ENCODE results near the gene MOG.
A peak's percentile ranks its signal among the peaks of the same experiment; 100 is the strongest.

The MOG gene

GRCh38 chr6:29641430-29642148, 15.3 kb upstream of the MOG start:
- no peak overlapping the region for H3K27ac ChIP-seq
- TF ChIP-seq CTCF (conservative IDR thresholded peaks at IDR 0.05), result no peak

GRCh38 chr6:29647927-29648642, 8.8 kb upstream of the MOG start:
- TF ChIP-seq CTCF (conservative IDR thresholded peaks at IDR 0.05), result peak; percentile 84
- H3K27ac ChIP-seq, result no peak overlapping the region

DNA sequence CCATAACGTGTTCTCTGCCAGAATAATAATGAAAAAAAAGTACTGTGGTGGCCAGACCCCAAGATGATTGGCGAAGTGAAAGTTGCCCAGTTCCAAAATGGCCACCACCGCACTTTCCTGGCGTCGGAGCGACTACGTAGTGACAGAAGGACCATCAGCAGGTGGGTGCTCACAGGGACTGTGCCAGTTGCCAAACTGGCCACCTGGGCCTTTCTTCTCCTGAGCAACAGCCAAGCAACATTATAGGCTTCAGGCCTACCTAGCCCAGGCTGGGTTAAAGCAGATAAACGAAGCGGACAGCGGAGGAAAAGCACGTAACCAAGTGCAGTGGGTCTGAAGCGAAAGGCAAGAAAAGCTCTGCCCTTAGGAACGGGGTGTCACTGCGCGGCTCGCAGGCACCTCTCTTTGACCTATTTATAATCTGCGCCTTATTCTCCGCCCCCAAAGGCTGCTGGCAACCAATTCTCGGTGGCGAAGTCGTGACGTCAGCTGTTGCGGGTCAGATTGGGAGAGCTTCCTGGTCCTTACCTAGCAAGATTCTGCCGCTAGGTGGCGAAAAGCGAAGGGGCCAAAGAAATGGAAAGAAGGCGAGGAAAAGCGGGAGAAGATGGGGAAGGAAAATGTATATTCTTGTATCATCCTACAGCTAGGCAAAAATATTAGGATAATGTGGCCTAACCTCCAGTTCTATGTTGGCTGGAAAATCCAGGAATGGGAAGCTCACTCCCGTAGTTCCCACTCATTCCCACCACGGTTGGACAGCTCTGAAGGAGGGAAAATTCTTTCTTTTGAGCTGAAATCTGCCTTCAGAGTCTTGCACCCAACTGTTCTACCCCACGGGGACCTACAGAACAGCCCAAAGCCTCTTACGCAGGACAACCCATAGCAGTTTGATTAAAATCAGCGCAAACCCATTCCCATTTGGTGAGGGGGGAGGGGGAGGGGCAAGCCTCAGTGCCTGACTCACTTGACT, 6.9 kb upstream of the MOG start:
- H3K27ac ChIP-seq, result peak overlapping the region; percentile 84
- TF ChIP-seq CTCF (conservative IDR thresholded peaks at IDR 0.05), result peak; percentile 99

- no peak overlapping the region for H3K27ac ChIP-seq
- peak; percentile 93 for TF ChIP-seq CTCF (conservative IDR thresholded peaks at IDR 0.05)
These were observed 5.3 kb upstream of the MOG start for GRCh38 chr6:29651413-29652197.

- no peak for TF ChIP-seq CTCF (conservative IDR thresholded peaks at IDR 0.05)
- H3K27ac ChIP-seq, result no peak overlapping the region
These were observed 4.7 kb upstream of the MOG start for GRCh38 chr6:29652198-29652584.

- TF ChIP-seq CTCF (conservative IDR thresholded peaks at IDR 0.05), result peak; percentile 98
- H3K27ac ChIP-seq, result no peak overlapping the region
These were observed 3.3 kb upstream of the MOG start for GRCh38 chr6:29653452-29654038.

Data from VCaP (cell line).